Spleen (tissue), 11 donors: ENCODE data around the gene NSF. TPM values are rescaled to one million over a fixed set of nuclear protein-coding genes. Genes with fewer than 3 reads are reported as not detected.

ENCODE experiments used
- DNase-seq: peaks from one replicate; pipeline ENCODE4 v3.0.0-alpha.2; 2020
- H3K27ac ChIP-seq, 8 donors: fragments of 200-600 bp; sonication (generic) in 7 of 8; 1 replicate in 4 of 8; 2 replicates in 4 of 8; pipeline versions ENCODE4 v1.5.0 to v1.8.0; 2016 to 2021; ENCODE audit warnings: inconsistent platforms in 4 of 8, mild to moderate bottlenecking in 4 of 8, moderate library complexity in 1 of 8
- H3K27me3 ChIP-seq, 7 donors: fragments of 200-600 bp; sonication (generic) in 6 of 7; replicated peaks in 1 of 7; 1 replicate in 4 of 7; 2 replicates in 3 of 7; pipeline versions ENCODE4 v1.5.0 to v1.8.0; 2016 to 2021; ENCODE audit warnings: inconsistent platforms in 3 of 7, mild to moderate bottlenecking in 1 of 7
- H3K36me3 ChIP-seq, 6 donors: fragments of 200-600 bp; sonication (generic) in 5 of 6; 1 replicate in 4 of 6; 2 replicates in 2 of 6; pipeline versions ENCODE4 v1.5.0 to v1.8.0; 2016 to 2021; ENCODE audit warnings: inconsistent platforms in 2 of 6
- H3K4me1 ChIP-seq, 6 donors: fragments of 200-600 bp; sonication (generic) in 5 of 6; 1 replicate in 3 of 6; 2 replicates in 3 of 6; pipeline versions ENCODE4 v1.5.0 to v1.8.0; 2016 to 2021; ENCODE audit warnings: inconsistent platforms in 3 of 6
- H3K4me3 ChIP-seq, 8 donors: fragments of 200-600 bp; sonication (generic) in 7 of 8; 1 replicate in 4 of 8; 2 replicates in 4 of 8; pipeline versions ENCODE4 v1.5.0 to v1.8.0; 2016 to 2021; ENCODE audit warnings: inconsistent platforms in 4 of 8, mild to moderate bottlenecking in 4 of 8, moderate library complexity in 2 of 8
- H3K9me3 ChIP-seq, 8 donors: fragments of 200-600 bp; sonication (generic) in 7 of 8; 1 replicate in 4 of 8; 2 replicates in 4 of 8; pipeline versions ENCODE4 v1.5.0 to v1.8.0; 2016 to 2021; ENCODE audit warnings: inconsistent platforms in 4 of 8
- POLR2A ChIP-seq, 3 donors: fragments of 450-650 bp; IDR thresholded peaks; one replicate each; pipeline ENCODE4 v1.5.1; 2017; ENCODE audit warnings: antibody characterized with exemption in 3 of 3, mild to moderate bottlenecking in 1 of 3
- POLR2AphosphoS5 ChIP-seq, 3 donors: sonication (generic); formaldehyde crosslinking; IDR thresholded peaks; one replicate each; pipeline ENCODE4 v1.5.1; 2017; ENCODE audit warnings: antibody characterized with exemption in 3 of 3
- WGBS, 5 donors: extraction: QIAGEN DNeasy Blood & Tissue Kit in 3 of 5; methylation state at CpG; one replicate each; pipeline versions ENCODE4 v1.1.5 to v1.1.7; 2013 to 2018; 5-methylcytosine and 5-hydroxymethylcytosine counted together
- intact Hi-C: fragments of 100-400 bp; cut with DNase I; formaldehyde crosslinking; loops from one replicate; pipeline ENCODE4 v1.15.0; 2023; ENCODE audit warnings: low total_unique reads
- polyA plus RNA-seq, 3 donors: library from polyadenylated mRNA; stranded (reverse); fragments of 200-250 nt; gene quantifications; one replicate each; pipeline ENCODE4 v1.2.1, GENCODE V29; 2013
- total RNA-seq, 7 donors: library from RNA; depleted of rRNA in 3 of 7; stranded (reverse); fragments of >200 nt in 3 of 7; fragmentation: NEBNext Ultra II Directional in 4 of 7; extraction: Animal tissue kit (Norgen Biotek cat#: 25700) in 4 of 7; gene quantifications; one replicate each; pipeline versions ENCODE4 v1.1.0 to v1.2.1, GENCODE V29; 2016 to 2021
- TF ChIP-seq, protein P1 (sequence below), 11 experiments: fragments of 200-600 bp in 7 of 11; fragments of 450-650 bp in 4 of 11; sonication (generic) in 4 of 11; IDR thresholded peaks in 8 of 11; conservative IDR thresholded peaks in 3 of 11; 1 replicate in 7 of 11; 2 replicates in 4 of 11; pipeline versions ENCODE4 v1.4.0 to v1.8.0; 2016 to 2021; ENCODE audit warnings: antibody characterized with exemption in 11 of 11, inconsistent platforms in 4 of 11, mild to moderate bottlenecking in 1 of 11
- donor health status: healthy with polysubstance abuse.
- donor health status: DM: no; HTN: no; CAD: no; lungs with moderate emphysema.
- donor health status: DM: no; HTN: no; CAD: no.
- donor health status: Bipolar disorder and iron deficiency.
- donor health status: healthy.
- donor health status: DM: no; HTN: no; CAD: no.
- donor health status: DM: yes; HTN: yes; CAD: no.

The NSF gene
- total and polyA plus RNA-seq, 10 donors, result 8.7 to 57.6 (median 42.4) TPM

DNA sequence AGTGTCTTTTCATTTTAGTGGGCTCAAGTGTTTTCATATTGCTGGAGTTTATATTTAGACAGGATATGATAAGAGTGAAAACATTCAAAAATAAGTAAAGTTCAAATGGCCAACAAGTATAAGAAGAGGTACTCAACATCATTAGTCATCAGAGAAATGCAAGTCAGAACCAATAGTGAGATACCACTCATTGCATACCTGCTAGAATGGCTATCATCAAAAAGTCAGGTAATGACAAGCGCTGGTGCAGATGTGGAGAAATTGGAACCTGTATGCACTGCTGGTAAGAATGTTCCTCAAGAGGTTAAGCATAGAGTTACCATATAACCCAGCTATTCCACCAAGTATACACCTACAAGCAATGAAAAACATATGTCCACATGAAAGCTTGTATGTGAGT is 140.2 kb downstream of the NSF start:
- H3K27ac ChIP-seq, result no peak overlapping the region
- H3K9me3 ChIP-seq, result no peaks in the 10 kb centered on the region
- intact Hi-C loops, result no loop called here
- TF ChIP-seq POLR2A (IDR thresholded peaks at IDR 0.05) (no peak), POLR2AphosphoS5 (IDR thresholded peaks at IDR 0.05) (no peak)
- TF ChIP-seq, protein P1, sequence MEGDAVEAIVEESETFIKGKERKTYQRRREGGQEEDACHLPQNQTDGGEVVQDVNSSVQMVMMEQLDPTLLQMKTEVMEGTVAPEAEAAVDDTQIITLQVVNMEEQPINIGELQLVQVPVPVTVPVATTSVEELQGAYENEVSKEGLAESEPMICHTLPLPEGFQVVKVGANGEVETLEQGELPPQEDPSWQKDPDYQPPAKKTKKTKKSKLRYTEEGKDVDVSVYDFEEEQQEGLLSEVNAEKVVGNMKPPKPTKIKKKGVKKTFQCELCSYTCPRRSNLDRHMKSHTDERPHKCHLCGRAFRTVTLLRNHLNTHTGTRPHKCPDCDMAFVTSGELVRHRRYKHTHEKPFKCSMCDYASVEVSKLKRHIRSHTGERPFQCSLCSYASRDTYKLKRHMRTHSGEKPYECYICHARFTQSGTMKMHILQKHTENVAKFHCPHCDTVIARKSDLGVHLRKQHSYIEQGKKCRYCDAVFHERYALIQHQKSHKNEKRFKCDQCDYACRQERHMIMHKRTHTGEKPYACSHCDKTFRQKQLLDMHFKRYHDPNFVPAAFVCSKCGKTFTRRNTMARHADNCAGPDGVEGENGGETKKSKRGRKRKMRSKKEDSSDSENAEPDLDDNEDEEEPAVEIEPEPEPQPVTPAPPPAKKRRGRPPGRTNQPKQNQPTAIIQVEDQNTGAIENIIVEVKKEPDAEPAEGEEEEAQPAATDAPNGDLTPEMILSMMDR (IDR thresholded peaks at IDR 0.05 in 8 of 11, conservative IDR thresholded peaks at IDR 0.05 in 3 of 11), result no peak
- 95 to 98% (median 97%) methylated on average over 1 of the region's 1 CpG for WGBS, 5 donors
- DNase-seq, result no peak
- H3K27me3 ChIP-seq, result no peaks in the 10 kb centered on the region
- H3K4me3 ChIP-seq, result no peak overlapping the region
- H3K36me3 ChIP-seq, result peaks cover 0 to 85% (median 18%) of the 10 kb centered on the region in 6 donors
- H3K4me1 ChIP-seq, result peaks cover 0 to 3% (median 1%) of the 10 kb centered on the region in 6 donors

DNA sequence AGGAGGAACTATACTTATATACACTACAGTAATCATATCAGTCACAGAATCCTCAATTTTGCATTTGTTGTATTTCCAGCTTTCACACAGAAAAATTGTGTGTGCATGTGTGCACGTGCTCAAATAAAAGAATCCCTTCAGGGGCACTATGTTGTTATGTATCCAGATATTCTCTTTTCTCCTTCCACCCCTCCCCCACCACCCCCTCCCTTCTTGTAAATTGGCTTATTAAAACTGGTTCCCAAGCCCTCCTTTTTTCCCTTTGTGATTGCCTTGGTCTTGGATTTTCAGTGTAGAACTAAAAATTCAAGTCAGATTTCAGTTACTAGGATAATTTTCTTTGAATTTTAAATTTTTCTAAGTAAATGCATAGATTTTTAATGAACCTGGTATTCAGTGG is 141.7 kb downstream of the NSF start:
- 83 to 100% (median 96%) methylated on average over 1 of the region's 1 CpG for WGBS, 5 donors

DNA sequence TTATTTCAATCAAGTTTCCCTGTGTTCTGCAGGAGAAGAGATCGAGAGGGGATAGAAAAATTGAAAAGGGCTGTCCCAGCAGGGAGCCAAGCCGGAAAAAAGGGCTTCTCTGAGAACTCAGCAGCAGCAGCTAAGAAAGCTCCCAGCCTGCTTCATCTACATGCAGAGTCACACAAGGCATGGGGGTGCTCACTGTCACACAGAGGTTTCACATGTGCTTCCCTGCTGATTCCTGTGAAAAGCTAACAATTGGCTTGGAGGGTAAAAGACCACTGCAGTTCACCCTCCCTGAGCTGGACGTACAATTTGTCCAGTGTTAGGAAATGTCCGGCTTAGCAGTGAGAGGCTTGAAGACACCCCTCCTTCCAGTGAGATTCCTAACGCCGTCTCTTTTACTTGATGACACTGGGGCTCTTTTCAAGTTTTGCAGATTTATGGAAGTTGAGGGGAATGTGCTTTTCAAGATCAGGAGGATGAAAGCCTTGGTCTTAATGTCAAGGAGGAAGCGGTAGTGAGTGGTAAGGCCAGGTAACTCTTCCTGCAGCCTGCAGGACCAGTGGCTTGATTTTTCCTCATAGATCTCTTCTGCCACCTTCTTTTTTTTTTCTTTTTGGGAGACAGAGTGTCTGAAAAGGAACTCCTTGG is 142.4 kb downstream of the NSF start:
- Histone ChIP-seq H3K9me3 (no peaks in the 10 kb centered on the region), H3K27ac (no peak overlapping the region), H3K4me1 (peaks cover 0 to 24% (median 16%) of the 10 kb centered on the region in 6 donors), H3K27me3 (no peaks in the 10 kb centered on the region), H3K4me3 (no peak overlapping the region), H3K36me3 (peaks cover 0 to 66% (median 12%) of the 10 kb centered on the region in 6 donors)
- no peak for DNase-seq
- WGBS, 5 donors, result 86 to 96% (median 90%) methylated on average over 7 of the region's 7 CpGs
- TF ChIP-seq POLR2AphosphoS5 (IDR thresholded peaks at IDR 0.05) (no peak), POLR2A (IDR thresholded peaks at IDR 0.05) (no peak)
- TF ChIP-seq, protein P1 (IDR thresholded peaks at IDR 0.05 in 8 of 11, conservative IDR thresholded peaks at IDR 0.05 in 3 of 11), result no peak
- intact Hi-C loops, result no loop called here

More for the DNA sequence above, 141.7 kb downstream of the NSF start:
- Histone ChIP-seq H3K36me3 (peaks cover 0 to 71% (median 15%) of the 10 kb centered on the region in 6 donors), H3K4me3 (no peak overlapping the region), H3K9me3 (no peaks in the 10 kb centered on the region), H3K4me1 (peaks cover 0 to 17% (median 15%) of the 10 kb centered on the region in 6 donors), H3K27me3 (no peaks in the 10 kb centered on the region), H3K27ac (no peak overlapping the region)
- TF ChIP-seq POLR2A (IDR thresholded peaks at IDR 0.05), result no peak
- TF ChIP-seq, protein P1 (IDR thresholded peaks at IDR 0.05 in 8 of 11, conservative IDR thresholded peaks at IDR 0.05 in 3 of 11), result no peak
- no peak for TF ChIP-seq POLR2AphosphoS5 (IDR thresholded peaks at IDR 0.05)
- DNase-seq, result no peak
- intact Hi-C loops, result no loop called here

DNA sequence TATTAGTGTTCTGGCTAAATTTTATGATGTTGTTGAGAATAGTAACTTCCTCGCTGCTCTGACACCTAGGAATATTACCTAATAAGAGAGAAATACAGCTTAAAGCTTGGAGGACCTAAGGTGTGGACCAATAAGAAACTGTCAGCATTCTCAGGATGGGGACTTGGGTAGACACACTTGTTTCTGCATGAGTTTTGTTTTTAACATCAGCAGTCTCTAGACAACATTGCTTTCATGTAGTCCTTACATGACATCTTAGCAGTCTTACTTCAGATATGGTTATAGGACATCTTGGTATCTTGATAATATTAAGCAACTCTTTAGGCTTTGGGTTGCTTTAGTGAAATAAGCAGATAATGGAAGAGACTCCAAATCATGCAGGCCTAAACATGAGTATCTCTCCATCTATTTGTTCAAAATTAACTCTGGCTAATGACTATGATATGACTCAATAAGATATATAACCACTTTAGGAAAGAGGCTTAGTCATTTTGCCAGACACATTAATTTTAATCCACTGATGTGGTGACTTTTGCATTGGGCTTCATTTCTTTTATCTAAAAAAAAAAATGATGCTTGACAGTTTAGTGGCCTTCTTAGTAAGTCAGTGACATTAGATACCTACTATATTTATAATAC is 143.5 kb downstream of the NSF start:
- DNase-seq, result no peak
- Histone ChIP-seq H3K4me3 (no peak overlapping the region), H3K4me1 (peaks cover 0 to 28% (median 16%) of the 10 kb centered on the region in 6 donors), H3K9me3 (no peaks in the 10 kb centered on the region), H3K27me3 (no peaks in the 10 kb centered on the region), H3K36me3 (peaks cover 0 to 66% (median 11%) of the 10 kb centered on the region in 6 donors), H3K27ac (no peak overlapping the region)
- 88 to 98% (median 92%) methylated on average over 1 of the region's 1 CpG for WGBS, 5 donors
- TF ChIP-seq POLR2AphosphoS5 (IDR thresholded peaks at IDR 0.05), result no peak
- TF ChIP-seq, protein P1 (IDR thresholded peaks at IDR 0.05 in 8 of 11, conservative IDR thresholded peaks at IDR 0.05 in 3 of 11), result no peak
- no peak for TF ChIP-seq POLR2A (IDR thresholded peaks at IDR 0.05)
- intact Hi-C loops, result no loop called here
